ENCODE data around the gene SLC5A1. TPM values are rescaled to one million over a fixed set of nuclear protein-coding genes. Genes with fewer than 3 reads are reported as not detected.
A peak's percentile ranks its signal among the peaks of the same experiment; 100 is the strongest.

SLC5A1 gene
- total RNA-seq, 1 donor from 2014 or later, result 1.3 TPM

GRCh38 chr22:32059426-32059825 is 16.4 kb downstream of the SLC5A1 start:
- H3K27me3 ChIP-seq, result no peaks in the 10 kb centered on the region
- intact Hi-C loops (cut with DNase I), result no loop called here
- peak overlapping the region; percentile 42 for H3K27ac ChIP-seq
- no peak overlapping the region for H3K4me3 ChIP-seq
- TF ChIP-seq CTCF (IDR thresholded peaks at IDR 0.05), result no peak
- H3K4me1 ChIP-seq, result no peaks in the 10 kb centered on the region
- DNase-seq (no peak), ATAC-seq (peak; percentile 11)
- no peaks in the 10 kb centered on the region for H3K9me3 ChIP-seq
- H3K36me3 ChIP-seq, result no peaks in the 10 kb centered on the region

- no peaks in the 10 kb centered on the region for H3K9me3 ChIP-seq
- no peak for DNase-seq
- H3K27me3 ChIP-seq, result peaks cover 5% of the 10 kb centered on the region
- H3K4me1 ChIP-seq, result no peaks in the 10 kb centered on the region
- no peak for ATAC-seq
- no peak overlapping the region for H3K27ac ChIP-seq
- no peaks in the 10 kb centered on the region for H3K36me3 ChIP-seq
- TF ChIP-seq CTCF (IDR thresholded peaks at IDR 0.05), result no peak
- intact Hi-C loops (cut with DNase I), result no loop called here
- no peak overlapping the region for H3K4me3 ChIP-seq
Measured at GRCh38 chr22:32063701-32064100, 20.6 kb downstream of the SLC5A1 start.

GRCh38 chr22:32066820-32067219 is 23.8 kb downstream of the SLC5A1 start:
- intact Hi-C loops (cut with DNase I), result no loop called here
- ATAC-seq (no peak), DNase-seq (no peak)
- TF ChIP-seq CTCF (IDR thresholded peaks at IDR 0.05), result no peak
- H3K4me1 ChIP-seq, result no peaks in the 10 kb centered on the region
- H3K9me3 ChIP-seq, result no peaks in the 10 kb centered on the region
- H3K27ac ChIP-seq, result no peak overlapping the region
- peaks cover 11% of the 10 kb centered on the region for H3K27me3 ChIP-seq
- no peak overlapping the region for H3K4me3 ChIP-seq
- H3K36me3 ChIP-seq, result no peaks in the 10 kb centered on the region

GRCh38 chr22:32067613-32068012 is 24.6 kb downstream of the SLC5A1 start:
- intact Hi-C loops (cut with DNase I), result no loop called here
- TF ChIP-seq CTCF (IDR thresholded peaks at IDR 0.05), result no peak

GRCh38 chr22:32069579-32070372 is 26.7 kb downstream of the SLC5A1 start:
- no peak for DNase-seq
- H3K36me3 ChIP-seq, result no peaks in the 10 kb centered on the region
- no peak overlapping the region for H3K4me3 ChIP-seq
- no peak overlapping the region for H3K27ac ChIP-seq
- intact Hi-C loops (cut with DNase I), result no loop called here
- no peak for ATAC-seq
- no peaks in the 10 kb centered on the region for H3K4me1 ChIP-seq
- no peak for TF ChIP-seq CTCF (IDR thresholded peaks at IDR 0.05)
- H3K9me3 ChIP-seq, result no peaks in the 10 kb centered on the region
- peaks cover 24% of the 10 kb centered on the region for H3K27me3 ChIP-seq

More at GRCh38 chr22:32067613-32068012, 24.6 kb downstream of the SLC5A1 start:
- ATAC-seq (no peak), DNase-seq (no peak)
- Histone ChIP-seq H3K36me3 (no peaks in the 10 kb centered on the region), H3K9me3 (no peaks in the 10 kb centered on the region), H3K4me3 (no peak overlapping the region), H3K4me1 (no peaks in the 10 kb centered on the region), H3K27ac (no peak overlapping the region), H3K27me3 (peaks cover 11% of the 10 kb centered on the region)

All from upper lobe of right lung (tissue), 1 donor.